ENCODE data around the gene HOXD10.

Gene HOXD10

DNA sequence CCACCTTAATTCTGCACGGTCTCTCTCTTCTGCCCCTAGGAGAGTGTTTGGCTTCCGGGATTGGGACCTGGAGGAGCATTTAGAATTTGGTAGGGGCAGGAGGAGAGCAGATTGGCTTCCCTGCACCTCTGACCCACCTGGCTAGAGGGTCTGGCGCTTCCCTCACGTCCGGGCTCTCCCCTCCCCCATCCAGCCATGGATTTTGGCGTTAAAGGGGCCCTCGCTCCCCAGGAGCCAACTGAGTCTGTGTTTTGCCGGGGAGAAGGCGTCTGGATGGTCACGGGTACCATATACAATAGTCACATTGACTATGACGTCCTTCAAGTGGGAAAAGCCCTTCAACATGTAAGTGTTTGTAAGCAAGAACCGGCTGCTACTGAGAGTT is 47.1 kb downstream of the HOXD10 start:
- H3K4me3 ChIP-seq = no peak overlapping the region
- H3K36me3 ChIP-seq (ENCODE audit: insufficient read depth, low read length) = peaks cover 5% of the 10 kb centered on the region; the same call in 1 of the 2 replicates
- no peak for TF ChIP-seq FOXP2 (optimal IDR thresholded peaks at IDR 0.05; ENCODE audit: control extremely low read depth, extremely low read length, insufficient read depth)
- no peak for TF ChIP-seq EZH2 (IDR thresholded peaks at IDR 0.05)
- no peak for TF ChIP-seq POLR2AphosphoS5 (IDR thresholded peaks at IDR 0.05; ENCODE audit: borderline replicate concordance, low read depth, low read length)
- no peak overlapping the region for H3K9ac ChIP-seq (ENCODE audit: insufficient read length)
- DNase-seq (ENCODE audit: low read depth, low spot score) = no peak
- no peaks in the 10 kb centered on the region for H3K9me3 ChIP-seq (ENCODE audit: low read depth, low read length)
- no peak overlapping the region for H3K27ac ChIP-seq

DNA sequence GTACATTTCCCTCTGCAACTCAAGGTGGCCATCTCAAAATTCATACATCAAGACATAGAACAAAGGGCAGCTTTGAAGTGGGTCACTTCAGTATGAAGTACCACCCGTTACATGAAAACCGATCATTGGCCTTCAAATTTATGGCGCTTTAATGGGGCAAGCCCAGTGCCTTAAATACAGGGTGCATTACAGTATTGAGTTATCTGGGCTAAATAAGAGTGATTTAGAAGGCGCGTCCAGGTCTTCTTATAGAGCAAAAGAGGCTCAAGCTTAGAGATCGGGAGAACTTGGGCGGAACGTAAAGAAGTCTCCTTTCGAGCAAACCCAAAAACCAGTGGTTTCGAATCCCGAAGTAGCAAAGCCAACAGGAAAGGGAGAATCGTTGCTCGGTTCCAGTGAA is 47.6 kb downstream of the HOXD10 start:
- Histone ChIP-seq H3K36me3 (ENCODE audit: insufficient read depth, low read length) (peaks cover 5% of the 10 kb centered on the region; the same call in 1 of the 2 replicates), H3K9me3 (ENCODE audit: low read depth, low read length) (no peaks in the 10 kb centered on the region), H3K27ac (no peak overlapping the region), H3K4me3 (no peak overlapping the region), H3K9ac (ENCODE audit: insufficient read length) (no peak overlapping the region)
- no peak for DNase-seq (ENCODE audit: low read depth, low spot score)
- TF ChIP-seq POLR2AphosphoS5 (IDR thresholded peaks at IDR 0.05; ENCODE audit: borderline replicate concordance, low read depth, low read length) (no peak), EZH2 (IDR thresholded peaks at IDR 0.05) (no peak), FOXP2 (optimal IDR thresholded peaks at IDR 0.05; ENCODE audit: control extremely low read depth, extremely low read length, insufficient read depth) (no peak)

DNA sequence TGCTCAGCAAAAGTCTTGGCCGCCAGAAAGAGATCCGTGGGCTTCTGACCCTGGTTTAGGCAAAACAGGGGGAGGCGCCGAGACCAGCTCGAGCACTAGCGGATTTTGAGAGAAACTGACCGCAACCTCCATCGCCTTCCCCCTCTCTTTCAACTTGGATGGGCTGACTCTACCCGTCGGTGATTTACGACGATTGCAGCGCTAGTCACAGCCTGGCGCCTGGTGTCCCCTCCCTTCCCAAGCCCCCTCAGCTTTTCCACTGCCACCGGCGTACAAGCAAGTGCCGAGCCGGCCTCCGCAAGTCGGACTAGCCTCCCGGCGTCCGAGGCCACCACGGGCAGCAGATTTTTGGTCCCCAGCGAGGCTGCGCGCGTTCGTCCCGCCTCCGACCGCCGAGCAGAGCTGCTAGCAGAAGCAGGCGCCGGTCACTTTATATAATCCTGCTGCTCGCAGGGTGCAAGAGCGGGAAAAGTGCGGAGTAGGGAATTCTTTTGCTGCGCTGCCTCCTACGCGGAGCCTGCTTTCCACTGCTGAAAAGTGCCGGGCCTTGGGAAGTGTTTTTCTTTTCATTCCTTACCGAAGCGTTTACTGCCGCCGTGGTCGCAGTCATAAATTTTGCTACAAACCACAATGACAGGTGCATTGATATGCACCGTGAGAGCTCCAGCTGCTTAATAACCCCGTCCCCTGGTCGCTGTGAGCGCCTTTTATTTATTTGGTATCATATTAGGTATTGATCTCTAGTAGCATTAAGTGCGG is 48.2 kb downstream of the HOXD10 start:
- TF ChIP-seq FOXP2 (optimal IDR thresholded peaks at IDR 0.05; ENCODE audit: control extremely low read depth, extremely low read length, insufficient read depth) = no peak
- H3K9me3 ChIP-seq (ENCODE audit: low read depth, low read length) = no peaks in the 10 kb centered on the region
- peaks cover 5% of the 10 kb centered on the region; the same call in 1 of the 2 replicates for H3K36me3 ChIP-seq (ENCODE audit: insufficient read depth, low read length)
- H3K4me3 ChIP-seq = no peak overlapping the region
- no peak overlapping the region for H3K9ac ChIP-seq (ENCODE audit: insufficient read length)
- no peak overlapping the region for H3K27ac ChIP-seq
- DNase-seq (ENCODE audit: low read depth, low spot score) = no peak

DNA sequence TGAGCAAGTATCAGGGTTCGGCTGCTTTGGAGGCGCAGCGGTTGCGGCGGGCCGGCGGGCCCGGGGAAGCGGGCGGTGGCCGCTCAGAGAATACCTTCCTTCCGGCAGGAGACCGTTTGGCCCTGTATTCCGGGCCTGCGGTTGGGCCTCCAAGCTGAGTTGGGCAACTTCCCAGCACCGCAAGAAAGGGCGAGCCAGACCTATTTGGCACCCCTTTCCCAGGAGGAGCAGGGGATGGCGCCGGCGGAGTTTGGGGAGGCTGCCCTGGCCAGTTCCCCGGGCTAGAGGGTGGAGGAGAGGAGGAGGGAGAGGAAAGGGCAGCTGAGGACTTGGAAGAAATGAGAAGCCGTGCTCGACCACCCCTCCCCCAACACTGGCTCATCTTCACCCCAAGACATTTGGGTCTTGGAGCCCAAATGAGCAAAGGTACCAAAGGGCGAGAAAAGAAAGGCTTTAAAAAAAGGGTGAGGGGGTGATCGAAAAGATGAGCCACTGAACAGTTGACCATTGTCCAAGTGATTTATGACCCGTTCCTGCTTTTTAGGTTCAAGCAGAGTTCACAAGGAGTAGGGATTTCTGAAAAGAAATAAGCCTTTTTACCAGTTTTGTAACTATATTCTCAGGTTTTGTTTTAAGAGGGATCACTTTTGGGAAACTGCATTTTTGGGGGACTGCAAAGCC is 48.9 kb downstream of the HOXD10 start:
- Histone ChIP-seq H3K36me3 (ENCODE audit: insufficient read depth, low read length) (peaks cover 5% of the 10 kb centered on the region; the same call in 1 of the 2 replicates), H3K27ac (no peak overlapping the region), H3K9me3 (ENCODE audit: low read depth, low read length) (no peaks in the 10 kb centered on the region), H3K9ac (ENCODE audit: insufficient read length) (no peak overlapping the region), H3K4me3 (no peak overlapping the region)
- DNase-seq (ENCODE audit: low read depth, low spot score) = no peak
- TF ChIP-seq EZH2 (IDR thresholded peaks at IDR 0.05) = no peak
- TF ChIP-seq FOXP2 (optimal IDR thresholded peaks at IDR 0.05; ENCODE audit: control extremely low read depth, extremely low read length, insufficient read depth) = no peak
- no peak for TF ChIP-seq POLR2AphosphoS5 (IDR thresholded peaks at IDR 0.05; ENCODE audit: borderline replicate concordance, low read depth, low read length)

DNA sequence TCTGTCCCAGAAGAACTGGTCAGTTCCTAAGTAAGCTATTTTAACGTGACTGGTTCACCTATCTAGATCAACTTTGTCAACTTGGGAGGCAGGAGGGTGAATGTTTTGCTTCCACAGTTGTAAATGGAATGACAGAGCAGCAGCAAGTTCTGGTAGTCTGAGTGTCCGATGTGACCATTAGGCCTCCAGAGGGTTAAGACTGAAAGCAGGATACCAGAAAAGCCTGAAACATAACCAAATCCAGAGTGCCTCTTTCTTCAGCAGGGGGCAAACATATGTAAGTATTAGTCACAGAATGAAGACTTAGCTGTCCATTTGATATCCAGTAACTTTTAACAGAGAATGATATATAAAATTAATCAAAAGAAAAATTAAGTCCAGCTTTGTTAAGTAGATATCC is 49.7 kb downstream of the HOXD10 start:
- Histone ChIP-seq H3K9me3 (ENCODE audit: low read depth, low read length) (no peaks in the 10 kb centered on the region), H3K4me3 (no peak overlapping the region), H3K9ac (ENCODE audit: insufficient read length) (no peak overlapping the region), H3K27ac (no peak overlapping the region), H3K36me3 (ENCODE audit: insufficient read depth, low read length) (peaks cover 5% of the 10 kb centered on the region; the same call in 1 of the 2 replicates)
- no peak for DNase-seq (ENCODE audit: low read depth, low spot score)
- TF ChIP-seq EZH2 (IDR thresholded peaks at IDR 0.05) (no peak), POLR2AphosphoS5 (IDR thresholded peaks at IDR 0.05; ENCODE audit: borderline replicate concordance, low read depth, low read length) (no peak), FOXP2 (optimal IDR thresholded peaks at IDR 0.05; ENCODE audit: control extremely low read depth, extremely low read length, insufficient read depth) (no peak)

DNA sequence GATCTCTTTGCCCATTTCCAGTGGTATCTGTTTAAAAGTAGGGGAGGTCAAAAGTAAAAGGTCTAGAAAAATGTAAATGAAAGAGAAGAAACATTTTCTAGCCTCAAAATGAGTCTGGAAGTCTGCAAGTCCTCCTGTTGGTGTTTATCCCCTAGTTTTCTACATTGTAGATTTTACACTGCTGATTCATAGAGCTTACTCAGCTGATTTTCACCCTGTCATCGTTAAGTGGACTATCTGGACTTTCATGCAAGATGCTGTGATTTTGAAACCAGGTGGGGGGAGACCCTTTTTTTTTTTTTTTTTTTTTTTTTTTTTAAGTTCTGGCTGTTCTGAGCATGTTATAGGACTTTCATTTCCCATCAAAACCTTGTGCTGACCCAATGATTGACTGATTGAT is 50.8 kb downstream of the HOXD10 start:
- Histone ChIP-seq H3K4me3 (no peak overlapping the region), H3K36me3 (ENCODE audit: insufficient read depth, low read length) (peaks cover 5% of the 10 kb centered on the region; the same call in 1 of the 2 replicates), H3K9me3 (ENCODE audit: low read depth, low read length) (no peaks in the 10 kb centered on the region), H3K9ac (ENCODE audit: insufficient read length) (no peak overlapping the region), H3K27ac (no peak overlapping the region)
- DNase-seq (ENCODE audit: low read depth, low spot score) = no peak
- TF ChIP-seq EZH2 (IDR thresholded peaks at IDR 0.05) (no peak), POLR2AphosphoS5 (IDR thresholded peaks at IDR 0.05; ENCODE audit: borderline replicate concordance, low read depth, low read length) (no peak), FOXP2 (optimal IDR thresholded peaks at IDR 0.05; ENCODE audit: control extremely low read depth, extremely low read length, insufficient read depth) (no peak)

DNA sequence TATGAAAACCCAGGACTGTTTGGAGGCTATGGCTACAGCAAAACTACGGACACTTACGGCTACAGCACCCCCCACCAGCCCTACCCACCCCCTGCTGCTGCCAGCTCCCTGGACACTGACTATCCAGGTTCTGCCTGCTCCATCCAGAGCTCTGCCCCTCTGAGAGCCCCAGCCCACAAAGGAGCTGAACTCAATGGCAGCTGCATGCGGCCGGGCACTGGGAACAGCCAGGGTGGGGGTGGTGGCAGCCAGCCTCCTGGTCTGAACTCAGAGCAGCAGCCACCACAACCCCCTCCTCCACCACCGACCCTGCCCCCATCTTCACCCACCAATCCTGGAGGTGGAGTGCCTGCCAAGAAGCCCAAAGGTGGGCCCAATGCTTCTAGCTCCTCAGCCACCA is 52.6 kb downstream of the HOXD10 start:
- Histone ChIP-seq H3K9me3 (ENCODE audit: low read depth, low read length) (no peaks in the 10 kb centered on the region), H3K9ac (ENCODE audit: insufficient read length) (no peak overlapping the region), H3K27ac (no peak overlapping the region), H3K4me3 (no peak overlapping the region), H3K36me3 (ENCODE audit: insufficient read depth, low read length) (peaks cover 2% of the 10 kb centered on the region; the same call in 1 of the 2 replicates)
- no peak for DNase-seq (ENCODE audit: low read depth, low spot score)
- no peak for TF ChIP-seq EZH2 (IDR thresholded peaks at IDR 0.05)
- TF ChIP-seq FOXP2 (optimal IDR thresholded peaks at IDR 0.05; ENCODE audit: control extremely low read depth, extremely low read length, insufficient read depth) = no peak

All from SK-N-MC (cell line).